PFSK-1 (cell line): Measurements from ENCODE around the gene NEK7.

Source experiments
- FOXP2 ChIP-seq: optimal IDR thresholded peaks from 2 replicates; pipeline ENCODE3; 2011; ENCODE audit warnings: borderline replicate concordance, control low read depth, inconsistent platforms; ENCODE audit not compliant: insufficient read depth; ENCODE audit errors: extremely low read length, extremely low read depth
- POLR2AphosphoS5 ChIP-seq: IDR thresholded peaks from 2 replicates; pipeline ENCODE4 v1.6.1; 2012; ENCODE audit warnings: low read depth, mild to moderate bottlenecking, control low read depth, low read length, moderate library complexity
- REST ChIP-seq, 2 experiments: IDR thresholded peaks; 2 replicates each; pipeline versions ENCODE4 v1.6.1 to v1.8.0; 2011 to 2012; ENCODE audit warnings: low read depth in 2 of 2, low read length in 2 of 2, control low read depth in 1 of 2, inconsistent platforms in 1 of 2, mild to moderate bottlenecking in 1 of 2, moderate library complexity in 1 of 2; ENCODE audit not compliant: insufficient read depth in 1 of 2
- SIN3A ChIP-seq: IDR thresholded peaks from 2 replicates; pipeline ENCODE4 v1.6.1; 2012; ENCODE audit warnings: mild to moderate bottlenecking, low read length, moderate library complexity, borderline replicate concordance; ENCODE audit not compliant: insufficient read depth
- TAF1 ChIP-seq: IDR thresholded peaks from 2 replicates; pipeline ENCODE4 v1.6.1; 2012; ENCODE audit warnings: low read length, control low read depth, borderline replicate concordance; ENCODE audit not compliant: insufficient read depth

The NEK7 gene

GRCh38 chr1:198228925-198229324, 72.1 kb downstream of the NEK7 start:
- TF ChIP-seq TAF1 (no peak), SIN3A (no peak)

GRCh38 chr1:198231779-198232178, 75.0 kb downstream of the NEK7 start:
- no peak for TF ChIP-seq REST (IDR thresholded peaks at IDR 0.05; ENCODE audit: insufficient read depth in 1 of 2, low read depth in 2 of 2, low read length in 2 of 2)
- no peak for TF ChIP-seq SIN3A

- TF ChIP-seq SIN3A (no peak), REST (IDR thresholded peaks at IDR 0.05; ENCODE audit: insufficient read depth in 1 of 2, low read depth in 2 of 2, low read length in 2 of 2) (no peak), TAF1 (no peak), POLR2AphosphoS5 (no peak), FOXP2 (no peak)
These were observed 75.6 kb downstream of the NEK7 start for GRCh38 chr1:198232378-198232777.

GRCh38 chr1:198232940-198233675, 76.3 kb downstream of the NEK7 start:
- no peak for TF ChIP-seq POLR2AphosphoS5
- TF ChIP-seq SIN3A = no peak
- no peak for TF ChIP-seq FOXP2
- no peak for TF ChIP-seq REST (IDR thresholded peaks at IDR 0.05; ENCODE audit: insufficient read depth in 1 of 2, low read depth in 2 of 2, low read length in 2 of 2)
- no peak for TF ChIP-seq TAF1

- no peak for TF ChIP-seq FOXP2
These were observed 77.9 kb downstream of the NEK7 start for GRCh38 chr1:198234520-198235251.

- TF ChIP-seq SIN3A = no peak
- TF ChIP-seq TAF1 = no peak
- TF ChIP-seq REST (IDR thresholded peaks at IDR 0.05; ENCODE audit: insufficient read depth in 1 of 2, low read depth in 2 of 2, low read length in 2 of 2) = no peak
- no peak for TF ChIP-seq POLR2AphosphoS5
- TF ChIP-seq FOXP2 = no peak
These were observed 81.3 kb downstream of the NEK7 start for GRCh38 chr1:198238121-198238520.
